HCT116 (cell line): ENCODE data around the gene PTPN18. TPM values are rescaled to one million over a fixed set of nuclear protein-coding genes. Genes with fewer than 3 reads are reported as not detected.
A peak's percentile ranks its signal among the peaks of the same experiment; 100 is the strongest.

Source experiments
- ATAC-seq: fragments of 200-7000 bp; cut with Tn5 transposase; 2 replicates; pipeline ENCODE4 v1.9.1; 2020; ENCODE audit warnings: mild to moderate bottlenecking, moderate library complexity
- BruUV-seq: library from RNA; stranded (reverse); fragments of 400-500 nt; replicated peaks from 2 replicates; lab custom pipeline; 2021; lab: Mats Ljungman, UMichigan
- CTCF ChIA-PET: fragments of 300-600 bp; sonication (Branson Sonifier 250); formaldehyde crosslinking; loops from one replicate; lab custom pipeline; 2021; ENCODE audit warnings: antibody characterized with exemption; lab: Charles Lee
- POLR2A ChIA-PET: fragments of 300-600, 350-600 bp; sonication (Branson Sonifier 250); formaldehyde crosslinking; loops from one replicate; lab custom pipeline; 2021; ENCODE audit warnings: antibody characterized with exemption; lab: Charles Lee
- RAD21 ChIA-PET, 2 experiments: fragments of 300-600 bp; sonication (Branson Sonifier 250); formaldehyde crosslinking; loops; one replicate each; lab custom pipeline; 2023; ENCODE audit warnings: low total read pairs in 2 of 2; ENCODE audit not compliant: uncharacterized antibody in 2 of 2, unreplicated experiment in 2 of 2, low non-redundant PET in 1 of 2; lab: Charles Lee
- DNase-seq: peaks from one replicate; pipeline ENCODE4 v3.0.0-alpha.2; 2010; ENCODE audit warnings: low read depth, low spot score
- H2AFZ ChIP-seq: fragments of 200-600 bp; shearing (Covaris generic), sonication (generic); 2 replicates; pipeline ENCODE4 v1.6.1; 2017; ENCODE audit warnings: low read depth, mixed run types, mixed read lengths, antibody characterized with exemption, low read length; ENCODE audit not compliant: poor library complexity, severe bottlenecking
- H3K27ac ChIP-seq: 2 replicates; pipeline ENCODE4 v1.5.1; 2012; ENCODE audit warnings: low read depth, low read length
- H3K27me3 ChIP-seq: fragments of 200-600 bp; sonication (generic); 2 replicates; pipeline ENCODE4 v1.6.1; 2016; ENCODE audit warnings: mixed run types, low read length, mixed read lengths; ENCODE audit not compliant: insufficient read depth
- H3K36me3 ChIP-seq, 2 experiments: fragments of 200-500 bp in 1 of 2; fragments of 200-600 bp in 1 of 2; sonication (Bioruptor generic) in 1 of 2; sonication (generic) in 1 of 2; 2 replicates each; pipeline versions ENCODE4 v1.5.1 to v1.6.1; 2014 to 2016; ENCODE audit warnings: low read length in 2 of 2, inconsistent platforms in 1 of 2, mixed read lengths in 1 of 2, mixed run types in 1 of 2; ENCODE audit not compliant: insufficient read depth in 2 of 2, control insufficient read depth in 1 of 2
- H3K4me1 ChIP-seq, 2 experiments: fragments of 200-600 bp in 1 of 2; sonication (generic) in 1 of 2; 2 replicates each; pipeline versions ENCODE4 v1.5.1 to v1.6.1; 2012 to 2017; ENCODE audit warnings: low read length in 2 of 2, inconsistent platforms in 1 of 2, mild to moderate bottlenecking in 1 of 2, mixed read lengths in 1 of 2, mixed run types in 1 of 2, moderate library complexity in 1 of 2; ENCODE audit not compliant: insufficient read depth in 2 of 2, control insufficient read depth in 1 of 2
- H3K4me2 ChIP-seq: fragments of 200-600 bp; sonication (generic); 2 replicates; pipeline ENCODE4 v1.6.1; 2017; ENCODE audit warnings: mixed run types, low read length, mixed read lengths
- H3K4me3 ChIP-seq, 2 experiments: fragments of 200-600 bp in 1 of 2; sonication (generic) in 1 of 2; replicated peaks in 1 of 2; 2 replicates each; pipeline ENCODE4 v1.5.1; 2011 to 2016; ENCODE audit warnings: low read length in 2 of 2, control low read depth in 1 of 2, low read depth in 1 of 2, mild to moderate bottlenecking in 1 of 2, mixed read lengths in 1 of 2, mixed run types in 1 of 2
- H3K79me2 ChIP-seq: fragments of 200-600 bp; sonication (generic); 2 replicates; pipeline ENCODE4 v1.6.1; 2017; ENCODE audit warnings: mild to moderate bottlenecking, mixed run types, low read length, moderate library complexity, mixed read lengths; ENCODE audit not compliant: insufficient read depth
- H3K9ac ChIP-seq: fragments of 200-600 bp; sonication (generic); 2 replicates; pipeline ENCODE4 v1.6.1; 2016; ENCODE audit warnings: low read length, mixed read lengths
- H3K9me2 ChIP-seq: fragments of 200-600 bp; sonication (generic), shearing (Covaris generic); 2 replicates; pipeline ENCODE4 v1.6.1; 2017; ENCODE audit warnings: mixed run types, mild to moderate bottlenecking, moderate library complexity; ENCODE audit not compliant: insufficient read depth
- H3K9me3 ChIP-seq, 2 experiments: fragments of 200-500 bp in 1 of 2; fragments of 200-600 bp in 1 of 2; sonication (Bioruptor generic) in 1 of 2; sonication (generic) in 1 of 2; 2 replicates each; pipeline ENCODE4 v1.6.1; 2014 to 2017; ENCODE audit warnings: low read length in 2 of 2, mixed read lengths in 2 of 2, inconsistent platforms in 1 of 2, low read depth in 1 of 2, mild to moderate bottlenecking in 1 of 2, mixed run types in 1 of 2, moderate library complexity in 1 of 2; ENCODE audit not compliant: control insufficient read depth in 1 of 2, insufficient read depth in 1 of 2
- H4K20me1 ChIP-seq: fragments of 200-600 bp; sonication (generic), shearing (Covaris generic); 2 replicates; pipeline ENCODE4 v1.6.1; 2017; ENCODE audit warnings: mixed run types, mild to moderate bottlenecking, moderate library complexity; ENCODE audit not compliant: insufficient read depth
- CBX3 ChIP-seq: IDR thresholded peaks from 2 replicates; pipeline ENCODE4 v1.6.1; 2012; ENCODE audit warnings: low read depth
- CTCF ChIP-seq, 3 experiments: fragments of 200-600 bp in 1 of 3; sonication (generic) in 1 of 3; IDR thresholded peaks in 2 of 3; conservative IDR thresholded peaks in 1 of 3; 2 replicates each; pipeline ENCODE4 v1.5.1; 2012 to 2017; ENCODE audit warnings: low read depth in 2 of 3, low read length in 2 of 3, antibody characterized with exemption in 1 of 3, borderline replicate concordance in 1 of 3, control low read depth in 1 of 3, mild to moderate bottlenecking in 1 of 3, mixed read lengths in 1 of 3, mixed run types in 1 of 3, moderate library complexity in 1 of 3; ENCODE audit not compliant: insufficient read depth in 1 of 3
- POLR2AphosphoS5 ChIP-seq: IDR thresholded peaks from 2 replicates; pipeline ENCODE4 v1.6.1; 2011; ENCODE audit warnings: mild to moderate bottlenecking, low read depth, low read length, moderate library complexity
- RAD21 ChIP-seq: IDR thresholded peaks from 2 replicates; pipeline ENCODE4 v1.6.1; 2012; ENCODE audit warnings: low read depth, mild to moderate bottlenecking
- SIN3A ChIP-seq: IDR thresholded peaks from 2 replicates; pipeline ENCODE4 v1.6.1; 2012; ENCODE audit warnings: low read depth
- SP1 ChIP-seq: IDR thresholded peaks from 2 replicates; pipeline ENCODE4 v1.6.1; 2012; ENCODE audit warnings: low read depth
- TCF7L2 ChIP-seq: IDR thresholded peaks from 2 replicates; pipeline ENCODE4 v1.7.0; 2011; ENCODE audit warnings: borderline replicate concordance, inconsistent platforms; ENCODE audit not compliant: insufficient read depth, insufficient read length; ENCODE audit errors: extremely low read depth
- ZBTB33 ChIP-seq: IDR thresholded peaks from 2 replicates; pipeline ENCODE4 v1.6.1; 2011; ENCODE audit warnings: mild to moderate bottlenecking, low read length, moderate library complexity; ENCODE audit not compliant: insufficient replicate concordance; ENCODE audit errors: extremely low read depth
- intact Hi-C: fragments of 100-400 bp; cut with micrococcal nuclease; formaldehyde crosslinking; loops from 2 replicates; pipeline ENCODE4 v1.10.0; 2022
- total RNA-seq: library from RNA; stranded (reverse); gene quantifications from one replicate; pipeline ENCODE4 v1.2.1, GENCODE V29; 2021; ENCODE audit not compliant: unreplicated experiment

The PTPN18 gene
- total RNA-seq, 1 experiment from 2014 or later = 52.4 TPM

- peak overlapping the region; percentile 64 for H3K27ac ChIP-seq
- H3K9me3 ChIP-seq = no peaks in the 10 kb centered on the region
- H3K9ac ChIP-seq = peak overlapping the region; percentile 64
- peaks cover 32% of the 10 kb centered on the region for H3K79me2 ChIP-seq
- peaks cover 11 to 25% of the 10 kb centered on the region in 2 experiments for H3K4me1 ChIP-seq
- H2AFZ ChIP-seq = peak overlapping the region; percentile 59
- RAD21 ChIA-PET = interaction anchor here (0.6 to 1.9 kb wide), 4 partner anchors 10 to 43 kb away, joined by 3 to 5 read pairs (median 3); partner anchors contain the start of gene PTPN18 (in 1 of the 2)
- BruUV-seq = no TSS peak
- POLR2A ChIA-PET = interaction anchor here (1.2 to 1.7 kb wide), 3 partner anchors 9 to 161 kb away, joined by 5 to 6 read pairs (median 6); partner anchors contain the start of genes PTPN18 and SMPD4
- H3K27me3 ChIP-seq = no peaks in the 10 kb centered on the region
- peak overlapping the region; percentile 94 for H3K4me3 ChIP-seq
- H3K36me3 ChIP-seq = peaks cover 22 to 29% of the 10 kb centered on the region in 2 experiments
- peaks cover 5% of the 10 kb centered on the region; the same call in 1 of the 2 replicates for H4K20me1 ChIP-seq
- CTCF ChIA-PET = interaction anchor here (0.6 to 3.1 kb wide), 6 partner anchors 9 to 418 kb away, joined by 3 to 29 read pairs (median 4); partner anchors contain the start of gene PTPN18
- TF ChIP-seq POLR2AphosphoS5 (peak; percentile 72), CBX3 (no peak), TCF7L2 (peak; percentile 25)
- H3K4me2 ChIP-seq = peak overlapping the region; percentile 91
- peak; percentile 94 for DNase-seq
- H3K9me2 ChIP-seq = no peaks in the 10 kb centered on the region
- intact Hi-C loops = loop anchor here (5.0 kb wide), 1 partner anchor 750 kb away; the partner anchor contains the start of gene FAM168B
- ATAC-seq = peak; percentile 76
Observed at GRCh38 chr2:130342020-130342532, 13.8 kb upstream of the PTPN18 start.

GRCh38 chr2:130342533-130343275 lies 13.2 kb upstream of the PTPN18 start, which contains the start of gene IMP4:
Gene IMP4, plus strand, starts transcription at chr2:130342897. Its CDS starts 36 bp downstream, at chr2:130342933.
- peak within 1 kb of the TSS; percentile 91 for H3K4me2 ChIP-seq
- peaks cover 29 to 36% of the 10 kb centered on the region in 2 experiments for H3K36me3 ChIP-seq
- peak within 1 kb of the TSS; percentile 59 for H2AFZ ChIP-seq
- no peaks in the 10 kb centered on the region for H3K9me2 ChIP-seq
- H3K9ac ChIP-seq = peak within 1 kb of the TSS; percentile 91
- BruUV-seq = TSS peak; percentile 47
- H3K79me2 ChIP-seq = peaks cover 32% of the 10 kb centered on the region
- peaks cover 8% of the 10 kb centered on the region; the same call in 1 of the 2 replicates for H4K20me1 ChIP-seq
- ChIA-PET CTCF (interaction anchor here (0.6 to 3.1 kb wide), 7 partner anchors 8 to 419 kb away, joined by 3 to 29 read pairs (median 3); partner anchors contain the start of gene PTPN18), POLR2A (interaction anchor here (1.2 to 1.7 kb wide), 3 partner anchors 9 to 162 kb away, joined by 5 to 6 read pairs (median 6); partner anchors contain the start of genes PTPN18 and SMPD4), RAD21 (interaction anchor here (0.6 to 1.9 kb wide), 4 partner anchors 10 to 42 kb away, joined by 3 to 5 read pairs (median 3); partner anchors contain the start of gene PTPN18 (in 1 of the 2))
- peak; percentile 99 for DNase-seq
- H3K4me1 ChIP-seq = peaks cover 6 to 18% of the 10 kb centered on the region in 2 experiments
- H3K9me3 ChIP-seq = no peaks in the 10 kb centered on the region
- H3K27me3 ChIP-seq = no peaks in the 10 kb centered on the region
- ATAC-seq = peak; percentile 89
- intact Hi-C loops = loop anchor here (5.0 kb wide), 1 partner anchor 750 kb away; the partner anchor contains the start of gene FAM168B
- H3K27ac ChIP-seq = peak within 1 kb of the TSS; percentile 64
- peak within 1 kb of the TSS; percentile 94 for H3K4me3 ChIP-seq
- TF ChIP-seq ZBTB33 = peak; percentile 9
- no peak for TF ChIP-seq RAD21
- peak in 2 of 3 experiments; percentile 12 to 28; a peak in 2 of 6 replicates for TF ChIP-seq CTCF (IDR thresholded peaks at IDR 0.05 in 2 of 3, conservative IDR thresholded peaks at IDR 0.05 in 1 of 3; ENCODE audit: borderline replicate concordance in 1 of 3, insufficient read depth in 1 of 3, low read depth in 2 of 3, low read length in 2 of 3)
- TF ChIP-seq SP1 = no peak
- no peak for TF ChIP-seq SIN3A
